Right cardiac atrium (tissue), 5 donors: ENCODE results near the gene CLCN2. TPM values are rescaled to one million over a fixed set of nuclear protein-coding genes. Genes with fewer than 3 reads are reported as not detected.

Experiments
- ATAC-seq, 2 donors: fragments of 200-7000 bp; cut with Tn5 transposase; one replicate each; pipeline versions ENCODE4 v1.8.0 to v1.9.1; 2020; ENCODE audit warnings: moderate library complexity in 2 of 2, mild to moderate bottlenecking in 1 of 2
- DNase-seq, 3 donors: peaks; one replicate each; pipeline ENCODE4 v3.0.0-alpha.2; 2020
- H3K27ac ChIP-seq: one replicate; pipeline ENCODE4 v1.5.1; 2013; ENCODE audit warnings: mild to moderate bottlenecking, low read length, control low read depth, moderate library complexity
- H3K27me3 ChIP-seq: one replicate; pipeline ENCODE4 v1.6.1; 2013; ENCODE audit not compliant: control insufficient read depth, insufficient read depth
- H3K4me1 ChIP-seq: one replicate; pipeline ENCODE4 v1.6.1; 2013; ENCODE audit warnings: low read length; ENCODE audit not compliant: control insufficient read depth, insufficient read depth
- H3K4me3 ChIP-seq: one replicate; pipeline ENCODE4 v1.5.1; 2013; ENCODE audit warnings: low read length, control low read depth
- H3K9me3 ChIP-seq: one replicate; pipeline ENCODE4 v1.6.1; 2013; ENCODE audit warnings: low read length; ENCODE audit not compliant: control insufficient read depth
- WGBS: extraction: QIAGEN DNeasy Blood & Tissue Kit; methylation state at CpG from one replicate; pipeline ENCODE4 v1.1.7; 2013; 5-methylcytosine and 5-hydroxymethylcytosine counted together
- intact Hi-C, 4 donors: fragments of 100-400 bp; cut with DNase I; formaldehyde crosslinking; loops; one replicate each; pipeline versions ENCODE4 v1.11.0 to v1.14.0; 2022 to 2023
- polyA plus RNA-seq: library from polyadenylated mRNA; stranded (reverse); fragments of 200-250 nt; gene quantifications from one replicate; pipeline ENCODE4 v1.2.3, GENCODE V29; 2013
- total RNA-seq, 4 donors: library from RNA; stranded (reverse); fragmentation: NEBNext Ultra II Directional; extraction: Animal tissue kit (Norgen Biotek cat#: 25700); gene quantifications; one replicate each; pipeline ENCODE4 v1.2.1, GENCODE V29; 2021
- donor health status: healthy with polysubstance abuse.
- donor health status: DM: no; HTN: yes; CAD: no.
- donor health status: DM: no; HTN: no; CAD: no.
- donor health status: DM: no; HTN: yes; CAD: no; lungs with severe emphysema.
- donor health status: DM: yes; HTN: yes; CAD: no.

The CLCN2 gene
- total and polyA plus RNA-seq, 5 donors, result 2.0 to 4.9 (median 2.9) TPM

GRCh38 chr3:184351511-184352148, 9.8 kb downstream of the CLCN2 start:
- 46% methylated on average over 9 of the region's 9 CpGs for WGBS
- intact Hi-C loops, result no loop called here
- Histone ChIP-seq H3K9me3 (no peaks in the 10 kb centered on the region), H3K4me1 (no peaks in the 10 kb centered on the region), H3K4me3 (no peak overlapping the region), H3K27me3 (no peaks in the 10 kb centered on the region), H3K27ac (no peak overlapping the region)
- no peak for ATAC-seq
- DNase-seq, result peak in 1 of 3 donors; percentile 53

GRCh38 chr3:184350618-184351017, 10.8 kb downstream of the CLCN2 start:
- intact Hi-C loops, result no loop called here
- no peak for DNase-seq
- Histone ChIP-seq H3K4me1 (no peaks in the 10 kb centered on the region), H3K27ac (no peak overlapping the region), H3K4me3 (no peak overlapping the region), H3K27me3 (no peaks in the 10 kb centered on the region), H3K9me3 (no peaks in the 10 kb centered on the region)
- 91% methylated on average over 6 of the region's 6 CpGs for WGBS
- no peak for ATAC-seq

- Histone ChIP-seq H3K27ac (no peak overlapping the region), H3K4me1 (no peaks in the 10 kb centered on the region), H3K9me3 (no peaks in the 10 kb centered on the region), H3K4me3 (no peak overlapping the region), H3K27me3 (no peaks in the 10 kb centered on the region)
- DNase-seq (peak in 1 of 3 donors; percentile 73), ATAC-seq (no peak)
- intact Hi-C loops, result no loop called here
- 81% methylated on average over 10 of the region's 10 CpGs for whole genome bisulfite sequencing
These were observed 11.6 kb downstream of the CLCN2 start for GRCh38 chr3:184349563-184350470.

GRCh38 chr3:184348057-184348382, 13.4 kb downstream of the CLCN2 start:
- H3K27ac ChIP-seq, result no peak overlapping the region
- DNase-seq, result peak in 1 of 3 donors; percentile 21
- intact Hi-C loops, result no loop called here
- ATAC-seq, result no peak
- 91% methylated on average over 4 of the region's 4 CpGs for WGBS
- no peak overlapping the region for H3K4me3 ChIP-seq
- H3K4me1 ChIP-seq, result no peaks in the 10 kb centered on the region
- no peaks in the 10 kb centered on the region for H3K27me3 ChIP-seq
- H3K9me3 ChIP-seq, result no peaks in the 10 kb centered on the region

- 73% methylated on average over 12 of the region's 12 CpGs for WGBS
- Histone ChIP-seq H3K4me3 (no peak overlapping the region), H3K9me3 (no peaks in the 10 kb centered on the region), H3K27me3 (no peaks in the 10 kb centered on the region), H3K27ac (no peak overlapping the region), H3K4me1 (no peaks in the 10 kb centered on the region)
- DNase-seq (peak in 1 of 3 donors; percentile 33), ATAC-seq (no peak)
- intact Hi-C loops, result no loop called here
These were observed 13.9 kb downstream of the CLCN2 start for GRCh38 chr3:184347321-184348056.

GRCh38 chr3:184346480-184347190, 14.8 kb downstream of the CLCN2 start:
- Histone ChIP-seq H3K27ac (no peak overlapping the region), H3K27me3 (no peaks in the 10 kb centered on the region), H3K4me3 (no peak overlapping the region), H3K9me3 (no peaks in the 10 kb centered on the region), H3K4me1 (no peaks in the 10 kb centered on the region)
- ATAC-seq (peak in 1 of 2 donors; percentile 1), DNase-seq (peak in 1 of 3 donors; percentile 56)
- 92% methylated on average over 20 of the region's 20 CpGs for WGBS
- intact Hi-C loops, result no loop called here

GRCh38 chr3:184345317-184346144, 15.9 kb downstream of the CLCN2 start:
- Histone ChIP-seq H3K9me3 (no peaks in the 10 kb centered on the region), H3K27me3 (no peaks in the 10 kb centered on the region), H3K4me3 (no peak overlapping the region), H3K4me1 (no peaks in the 10 kb centered on the region), H3K27ac (no peak overlapping the region)
- ATAC-seq, result peak; percentile 70 to 80
- intact Hi-C loops, result no loop called here
- 42% methylated on average over 14 of the region's 14 CpGs for WGBS
- peak; percentile 71 to 80 (median 76) for DNase-seq

GRCh38 chr3:184344579-184345316, 16.7 kb downstream of the CLCN2 start:
- no peaks in the 10 kb centered on the region for H3K4me1 ChIP-seq
- WGBS, result 82% methylated on average over 24 of the region's 24 CpGs
- H3K9me3 ChIP-seq, result no peaks in the 10 kb centered on the region

GRCh38 chr3:184343200-184343876, 18.1 kb downstream of the CLCN2 start:
- DNase-seq, result peak in 1 of 3 donors; percentile 45
- intact Hi-C loops, result no loop called here
- Histone ChIP-seq H3K27ac (no peak overlapping the region), H3K9me3 (no peaks in the 10 kb centered on the region), H3K4me3 (no peak overlapping the region), H3K27me3 (no peaks in the 10 kb centered on the region), H3K4me1 (peaks cover 4% of the 10 kb centered on the region)
- 59% methylated on average over 5 of the region's 5 CpGs for WGBS
- ATAC-seq, result no peak

More at GRCh38 chr3:184344579-184345316, 16.7 kb downstream of the CLCN2 start:
- Histone ChIP-seq H3K27ac (no peak overlapping the region), H3K27me3 (no peaks in the 10 kb centered on the region), H3K4me3 (no peak overlapping the region)
- intact Hi-C loops, result no loop called here
- DNase-seq (no peak), ATAC-seq (peak; percentile 2 to 4)
